Measurements from ENCODE around the gene CAMK2D.

CAMK2D gene

DNA sequence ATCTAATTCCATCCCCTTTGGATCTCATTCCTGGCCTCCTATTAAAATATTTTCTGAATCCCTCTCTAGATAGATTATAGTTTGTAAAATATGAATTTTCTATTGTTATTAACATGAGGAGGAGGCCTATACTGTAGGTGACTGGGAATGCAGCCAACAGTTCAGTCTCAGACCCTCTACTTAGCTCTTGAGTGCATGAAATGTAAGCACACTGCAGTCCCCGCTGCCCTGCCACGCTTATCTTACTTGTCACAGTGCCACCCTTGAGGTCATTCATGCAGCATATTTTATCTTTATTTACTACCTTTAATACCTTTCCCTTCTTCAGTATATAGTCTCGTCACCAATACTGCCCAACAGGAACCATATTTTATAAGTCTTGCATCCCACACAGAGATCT lies 151.0 kb downstream of the CAMK2D start (continued):
- TF ChIP-seq PATZ1 (CRISPR knock-in tag; IDR thresholded peaks at IDR 0.05; ENCODE audit: borderline replicate concordance): no peak
- TF ChIP-seq ZNF70 (CRISPR knock-in tag; IDR thresholded peaks at IDR 0.05): no peak
- TF ChIP-seq ARNTL (CRISPR knock-in tag; IDR thresholded peaks at IDR 0.05; ENCODE audit: borderline replicate concordance, low read depth): no peak
- TF ChIP-seq ZNF565 (CRISPR knock-in tag; conservative IDR thresholded peaks at IDR 0.05; ENCODE audit: low read depth): no peak
- TF ChIP-seq TOX (CRISPR knock-in tag; IDR thresholded peaks at IDR 0.05; ENCODE audit: borderline replicate concordance): no peak
- no peak for TF ChIP-seq BACH2 (CRISPR knock-in tag; IDR thresholded peaks at IDR 0.05; ENCODE audit: borderline replicate concordance)

GRCh38 chr4:113607998-113608397 lies 153.5 kb downstream of the CAMK2D start:
- no peak for ATAC-seq
- TF ChIP-seq, protein P1, sequence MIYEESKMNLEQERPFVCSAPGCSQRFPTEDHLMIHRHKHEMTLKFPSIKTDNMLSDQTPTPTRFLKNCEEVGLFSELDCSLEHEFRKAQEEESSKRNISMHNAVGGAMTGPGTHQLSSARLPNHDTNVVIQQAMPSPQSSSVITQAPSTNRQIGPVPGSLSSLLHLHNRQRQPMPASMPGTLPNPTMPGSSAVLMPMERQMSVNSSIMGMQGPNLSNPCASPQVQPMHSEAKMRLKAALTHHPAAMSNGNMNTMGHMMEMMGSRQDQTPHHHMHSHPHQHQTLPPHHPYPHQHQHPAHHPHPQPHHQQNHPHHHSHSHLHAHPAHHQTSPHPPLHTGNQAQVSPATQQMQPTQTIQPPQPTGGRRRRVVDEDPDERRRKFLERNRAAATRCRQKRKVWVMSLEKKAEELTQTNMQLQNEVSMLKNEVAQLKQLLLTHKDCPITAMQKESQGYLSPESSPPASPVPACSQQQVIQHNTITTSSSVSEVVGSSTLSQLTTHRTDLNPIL (CRISPR knock-in tag; IDR thresholded peaks at IDR 0.05; ENCODE audit: low read depth): no peak
- TF ChIP-seq ESRRG (CRISPR knock-in tag; IDR thresholded peaks at IDR 0.05) (no peak), TSHZ2 (CRISPR knock-in tag; IDR thresholded peaks at IDR 0.05) (no peak), TCF4 (CRISPR knock-in tag; IDR thresholded peaks at IDR 0.05; ENCODE audit: borderline replicate concordance) (no peak), ZFP30 (CRISPR knock-in tag; IDR thresholded peaks at IDR 0.05) (no peak), GLIS3 (CRISPR knock-in tag; IDR thresholded peaks at IDR 0.05) (no peak), PPARA (CRISPR knock-in tag; IDR thresholded peaks at IDR 0.05; ENCODE audit: borderline replicate concordance) (no peak), TOX (CRISPR knock-in tag; IDR thresholded peaks at IDR 0.05; ENCODE audit: borderline replicate concordance) (no peak), ZC3H10 (CRISPR knock-in tag; IDR thresholded peaks at IDR 0.05) (no peak), ISL1 (CRISPR knock-in tag; IDR thresholded peaks at IDR 0.05) (no peak), BACH2 (CRISPR knock-in tag; IDR thresholded peaks at IDR 0.05; ENCODE audit: borderline replicate concordance) (no peak), ZFP3 (CRISPR knock-in tag; IDR thresholded peaks at IDR 0.05) (no peak), SNAI2 (CRISPR knock-in tag; IDR thresholded peaks at IDR 0.05) (no peak), CSDC2 (CRISPR knock-in tag; IDR thresholded peaks at IDR 0.05) (no peak), ZNF565 (CRISPR knock-in tag; conservative IDR thresholded peaks at IDR 0.05; ENCODE audit: low read depth) (no peak), PATZ1 (CRISPR knock-in tag; IDR thresholded peaks at IDR 0.05; ENCODE audit: borderline replicate concordance) (no peak), ZNF8 (CRISPR knock-in tag; IDR thresholded peaks at IDR 0.05) (no peak), ARNTL (CRISPR knock-in tag; IDR thresholded peaks at IDR 0.05; ENCODE audit: borderline replicate concordance, low read depth) (no peak)
- TF ChIP-seq, protein P2, sequence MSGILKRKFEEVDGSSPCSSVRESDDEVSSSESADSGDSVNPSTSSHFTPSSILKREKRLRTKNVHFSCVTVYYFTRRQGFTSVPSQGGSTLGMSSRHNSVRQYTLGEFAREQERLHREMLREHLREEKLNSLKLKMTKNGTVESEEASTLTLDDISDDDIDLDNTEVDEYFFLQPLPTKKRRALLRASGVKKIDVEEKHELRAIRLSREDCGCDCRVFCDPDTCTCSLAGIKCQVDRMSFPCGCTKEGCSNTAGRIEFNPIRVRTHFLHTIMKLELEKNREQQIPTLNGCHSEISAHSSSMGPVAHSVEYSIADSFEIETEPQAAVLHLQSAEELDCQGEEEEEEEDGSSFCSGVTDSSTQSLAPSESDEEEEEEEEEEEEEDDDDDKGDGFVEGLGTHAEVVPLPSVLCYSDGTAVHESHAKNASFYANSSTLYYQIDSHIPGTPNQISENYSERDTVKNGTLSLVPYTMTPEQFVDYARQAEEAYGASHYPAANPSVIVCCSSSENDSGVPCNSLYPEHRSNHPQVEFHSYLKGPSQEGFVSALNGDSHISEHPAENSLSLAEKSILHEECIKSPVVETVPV (CRISPR knock-in tag; IDR thresholded peaks at IDR 0.05): no peak

DNA sequence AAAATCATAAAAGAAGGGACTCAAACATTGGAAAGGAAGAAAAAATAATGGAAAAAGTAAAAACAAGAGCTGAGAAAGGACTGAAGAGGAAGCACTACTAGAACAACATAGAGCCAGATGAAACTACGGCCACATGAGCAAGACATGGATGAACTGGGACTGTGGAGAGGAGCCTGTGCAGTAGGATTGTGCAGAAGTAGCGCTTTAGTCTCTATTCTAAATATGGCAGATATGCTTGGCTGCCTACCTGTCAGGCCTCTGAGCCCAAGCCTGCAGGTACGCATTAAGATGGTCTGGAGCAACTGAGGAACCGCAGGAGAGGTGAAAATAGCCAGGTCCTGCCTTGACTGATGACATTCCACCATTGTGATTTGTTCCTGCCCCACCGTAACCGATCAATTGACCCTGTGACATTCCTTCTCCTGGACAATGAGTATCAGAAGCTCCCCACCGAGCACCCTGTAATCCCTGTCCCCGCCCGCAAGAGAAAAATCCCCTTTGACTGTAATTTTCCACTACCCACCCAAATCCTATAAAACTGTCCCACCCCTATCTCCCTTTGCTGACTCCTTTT lies 154.3 kb downstream of the CAMK2D start:
- ATAC-seq: no peak
- TF ChIP-seq ZFP30 (CRISPR knock-in tag; IDR thresholded peaks at IDR 0.05): no peak
- TF ChIP-seq, protein P2 (CRISPR knock-in tag; IDR thresholded peaks at IDR 0.05): no peak
- no peak for TF ChIP-seq RARB (CRISPR knock-in tag; IDR thresholded peaks at IDR 0.05)
- TF ChIP-seq ISL1 (CRISPR knock-in tag; IDR thresholded peaks at IDR 0.05): no peak
- no peak for TF ChIP-seq PATZ1 (CRISPR knock-in tag; IDR thresholded peaks at IDR 0.05; ENCODE audit: borderline replicate concordance)
- no peak for TF ChIP-seq ZNF8 (CRISPR knock-in tag; IDR thresholded peaks at IDR 0.05)
- no peak for TF ChIP-seq GLIS3 (CRISPR knock-in tag; IDR thresholded peaks at IDR 0.05)
- TF ChIP-seq PPARA (CRISPR knock-in tag; IDR thresholded peaks at IDR 0.05; ENCODE audit: borderline replicate concordance): no peak
- TF ChIP-seq ZC3H10 (CRISPR knock-in tag; IDR thresholded peaks at IDR 0.05): no peak
- no peak for TF ChIP-seq ZNF70 (CRISPR knock-in tag; IDR thresholded peaks at IDR 0.05)
- TF ChIP-seq TCF4 (CRISPR knock-in tag; IDR thresholded peaks at IDR 0.05; ENCODE audit: borderline replicate concordance): no peak
- TF ChIP-seq, protein P1 (CRISPR knock-in tag; IDR thresholded peaks at IDR 0.05; ENCODE audit: low read depth): no peak
- TF ChIP-seq ZFP3 (CRISPR knock-in tag; IDR thresholded peaks at IDR 0.05): no peak
- no peak for TF ChIP-seq CSDC2 (CRISPR knock-in tag; IDR thresholded peaks at IDR 0.05)
- TF ChIP-seq ESRRG (CRISPR knock-in tag; IDR thresholded peaks at IDR 0.05): no peak
